Astrocyte (in vitro differentiated cells and primary cell): ENCODE measurements around the gene KIRREL3. TPM values are rescaled to one million over a fixed set of nuclear protein-coding genes. Genes with fewer than 3 reads are reported as not detected.
A peak's percentile ranks its signal among the peaks of the same experiment; 100 is the strongest.
"Not testable (repeated sequence)": the region's sequence is repeated elsewhere in the genome, so short reads cannot be mapped to it uniquely, and the experiment has no call there.

Experiments
- DNase-seq: peaks from one replicate; pipeline ENCODE4 v3.0.0-alpha.2; 2010; ENCODE audit warnings: low read depth
- FAIRE-seq: peaks from 2 replicates; lab custom pipeline; 2011; peaks lifted over from hg19 to GRCh38; lab: Jason Lieb, UNC
- H2AFZ ChIP-seq: 2 replicates; pipeline ENCODE4 v1.6.0; 2012; ENCODE audit warnings: low read depth, low read length, inconsistent platforms
- H3K27ac ChIP-seq: 2 replicates; pipeline ENCODE4 v1.5.1; 2011; ENCODE audit warnings: low read depth, low read length, inconsistent platforms
- H3K27me3 ChIP-seq: 2 replicates; pipeline ENCODE4 v1.6.0; 2011; ENCODE audit warnings: low read length, inconsistent platforms; ENCODE audit not compliant: insufficient read depth
- H3K36me3 ChIP-seq: 2 replicates; pipeline ENCODE4 v1.5.1; 2011; ENCODE audit warnings: low read length, inconsistent platforms; ENCODE audit not compliant: insufficient read depth
- H3K4me1 ChIP-seq: 2 replicates; pipeline ENCODE4 v1.5.1; 2011; ENCODE audit warnings: low read length, inconsistent platforms; ENCODE audit not compliant: insufficient read depth
- H3K4me2 ChIP-seq: 2 replicates; pipeline ENCODE4 v1.6.0; 2012; ENCODE audit warnings: low read length, inconsistent platforms
- H3K4me3 ChIP-seq: 2 replicates; pipeline ENCODE4 v1.5.1; 2011; ENCODE audit warnings: low read depth, mild to moderate bottlenecking, low read length, inconsistent platforms; ENCODE audit not compliant: insufficient read depth
- H3K79me2 ChIP-seq: 2 replicates; pipeline ENCODE4 v1.6.0; 2012; ENCODE audit warnings: mild to moderate bottlenecking, low read length, inconsistent platforms; ENCODE audit not compliant: insufficient read depth
- H3K9ac ChIP-seq: 2 replicates; pipeline ENCODE4 v1.6.0; 2012; ENCODE audit warnings: mild to moderate bottlenecking, low read length, inconsistent platforms
- H3K9me3 ChIP-seq: 2 replicates; pipeline ENCODE4 v1.5.1; 2012; ENCODE audit warnings: low read depth, mild to moderate bottlenecking, low read length, inconsistent platforms; ENCODE audit not compliant: insufficient read depth
- H4K20me1 ChIP-seq: 2 replicates; pipeline ENCODE4 v1.6.0; 2012; ENCODE audit warnings: low read length, inconsistent platforms; ENCODE audit not compliant: insufficient read depth
- H3K27ac Mint-ChIP-seq: one replicate; pipeline ENCODE4 v1.8.0; 2021; ENCODE audit warnings: mild to moderate bottlenecking, mixed read lengths; ENCODE audit not compliant: unreplicated experiment
- H3K27me3 Mint-ChIP-seq: one replicate; pipeline ENCODE4 v1.8.0; 2021; ENCODE audit warnings: low read depth, mixed read lengths; ENCODE audit not compliant: unreplicated experiment
- H3K36me3 Mint-ChIP-seq: one replicate; pipeline ENCODE4 v1.8.0; 2021; ENCODE audit warnings: low read depth, mixed read lengths; ENCODE audit not compliant: unreplicated experiment
- H3K4me1 Mint-ChIP-seq: one replicate; pipeline ENCODE4 v1.8.0; 2021; ENCODE audit warnings: low read depth, mixed read lengths; ENCODE audit not compliant: unreplicated experiment
- H3K4me3 Mint-ChIP-seq: one replicate; pipeline ENCODE4 v1.8.0; 2021; ENCODE audit warnings: mild to moderate bottlenecking, moderate library complexity, mixed read lengths; ENCODE audit not compliant: unreplicated experiment
- H3K9me3 Mint-ChIP-seq: one replicate; pipeline ENCODE4 v1.8.0; 2021; ENCODE audit warnings: mild to moderate bottlenecking, mixed read lengths; ENCODE audit not compliant: unreplicated experiment
- CTCF ChIP-seq: IDR thresholded peaks from 2 replicates; pipeline ENCODE4 v1.5.1; 2011; ENCODE audit warnings: low read depth, mild to moderate bottlenecking, inconsistent platforms, low read length, moderate library complexity; ENCODE audit not compliant: insufficient read depth
- EZH2 ChIP-seq: IDR thresholded peaks from 2 replicates; pipeline ENCODE4 v1.6.1; 2012; ENCODE audit warnings: mild to moderate bottlenecking, low read length, inconsistent platforms; ENCODE audit not compliant: insufficient read depth
- total RNA-seq: library from RNA; stranded (reverse); gene quantifications from 2 replicates; pipeline ENCODE4 v1.2.1, GENCODE V29; 2021

KIRREL3 gene
- total RNA-seq, 1 donor from 2014 or later, result 0.91 TPM

- H3K79me2 ChIP-seq, result peaks cover 2% of the 10 kb centered on the region
- H3K4me1 Mint-ChIP-seq, result no peaks in the 10 kb centered on the region
These were observed 610.2 kb downstream of the KIRREL3 start for GRCh38 chr11:126390272-126390867.

GRCh38 chr11:126387857-126388256 lies 612.7 kb downstream of the KIRREL3 start:
- Mint-ChIP-seq H3K36me3 (peaks cover 2% of the 10 kb centered on the region), H3K27me3 (no peaks in the 10 kb centered on the region), H3K4me1 (no peaks in the 10 kb centered on the region), H3K27ac (no peak overlapping the region), H3K4me3 (no peak overlapping the region), H3K9me3 (no peaks in the 10 kb centered on the region)
- no peak overlapping the region for H2AFZ ChIP-seq
- H3K4me1 ChIP-seq, result peaks cover 3% of the 10 kb centered on the region
- no peak overlapping the region for H3K4me3 ChIP-seq
- no peak overlapping the region for H3K9ac ChIP-seq
- no peaks in the 10 kb centered on the region for H3K9me3 ChIP-seq
- peaks cover 2% of the 10 kb centered on the region for H3K79me2 ChIP-seq
- no peak overlapping the region for H3K27ac ChIP-seq
- no peaks in the 10 kb centered on the region for H3K27me3 ChIP-seq
- TF ChIP-seq CTCF (no peak), EZH2 (no peak)
- H4K20me1 ChIP-seq, result peaks cover 40% of the 10 kb centered on the region
- H3K36me3 ChIP-seq, result no peaks in the 10 kb centered on the region
- no peak overlapping the region for H3K4me2 ChIP-seq
- FAIRE-seq (peak; percentile 41), DNase-seq (no peak)

More at GRCh38 chr11:126390272-126390867, 610.2 kb downstream of the KIRREL3 start:
- TF ChIP-seq EZH2, result no peak
- no peak for TF ChIP-seq CTCF
- H2AFZ ChIP-seq, result no peak overlapping the region
- Mint-ChIP-seq H3K36me3 (peaks cover 2% of the 10 kb centered on the region), H3K27me3 (no peaks in the 10 kb centered on the region), H3K27ac (no peak overlapping the region), H3K4me3 (no peak overlapping the region), H3K9me3 (no peaks in the 10 kb centered on the region)
- H3K9me3 ChIP-seq, result no peaks in the 10 kb centered on the region
- no peaks in the 10 kb centered on the region for H3K27me3 ChIP-seq
- H3K4me1 ChIP-seq, result peaks cover 3% of the 10 kb centered on the region
- peaks cover 50% of the 10 kb centered on the region for H4K20me1 ChIP-seq
- no peak overlapping the region for H3K4me3 ChIP-seq
- DNase-seq (no peak), FAIRE-seq (no peak)
- H3K36me3 ChIP-seq, result no peaks in the 10 kb centered on the region
- H3K27ac ChIP-seq, result no peak overlapping the region
- no peak overlapping the region for H3K4me2 ChIP-seq
- no peak overlapping the region for H3K9ac ChIP-seq

DNA sequence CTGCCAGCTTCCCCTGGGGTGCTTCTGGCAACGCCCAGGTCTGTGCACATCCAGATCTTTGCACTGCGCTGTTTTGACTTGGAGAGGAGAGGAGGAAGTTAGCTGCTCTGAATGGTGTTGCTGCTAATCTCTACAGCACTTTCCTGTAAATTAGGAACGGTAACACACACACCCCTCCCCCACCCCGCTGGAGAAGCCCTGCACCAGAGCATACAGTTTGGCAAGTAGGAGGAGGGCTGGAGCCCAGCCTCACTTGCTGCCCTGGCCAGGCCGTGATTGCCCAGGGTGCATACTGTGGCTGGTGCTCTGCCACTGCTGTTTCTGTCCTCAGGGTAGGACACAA lies 613.9 kb downstream of the KIRREL3 start:
- not testable (repeated sequence) for H3K9ac ChIP-seq, H2AFZ ChIP-seq, H3K4me3 Mint-ChIP-seq, H3K4me1 ChIP-seq, H3K27ac ChIP-seq, H3K79me2 ChIP-seq, H3K27ac Mint-ChIP-seq, H3K36me3 ChIP-seq, FAIRE-seq, H3K9me3 Mint-ChIP-seq, H3K9me3 ChIP-seq, H3K4me2 ChIP-seq, H3K27me3 Mint-ChIP-seq, H3K27me3 ChIP-seq, H3K4me3 ChIP-seq, DNase-seq, H3K36me3 Mint-ChIP-seq, H3K4me1 Mint-ChIP-seq
- peaks cover 30% of the 10 kb centered on the region for H4K20me1 ChIP-seq
